GM21447 (cell line): ENCODE results near the gene ARX.

Experiments used
- ATAC-seq: cut with Tn5 transposase; IDR thresholded peaks from one replicate; pipeline ENCODE4 v1.9.1; 2021; ENCODE audit not compliant: unreplicated experiment

Gene ARX

GRCh38 chrX:25016938-25017598, 1.3 kb upstream of the ARX start:
- ATAC-seq: no peak

GRCh38 chrX:25016361-25016671, 551 bp upstream of the ARX start:
- ATAC-seq: no peak

- ATAC-seq: no peak
These were observed 1.4 kb downstream of the ARX start for GRCh38 chrX:25014366-25014838.

- ATAC-seq: no peak
These were observed 2.0 kb downstream of the ARX start for GRCh38 chrX:25013632-25014365.

- ATAC-seq: no peak
These were observed 2.8 kb downstream of the ARX start for GRCh38 chrX:25012793-25013631.

- no peak for ATAC-seq
These were observed 3.4 kb downstream of the ARX start for GRCh38 chrX:25012433-25012735.

- ATAC-seq: no peak
These were observed 4.0 kb downstream of the ARX start for GRCh38 chrX:25011589-25012432.

GRCh38 chrX:25010784-25011588, 4.8 kb downstream of the ARX start:
- ATAC-seq: no peak

- no peak for ATAC-seq
These were observed 6.4 kb downstream of the ARX start for GRCh38 chrX:25009407-25009806.

GRCh38 chrX:25007059-25008053, 8.4 kb downstream of the ARX start:
- no peak for ATAC-seq

- no peak for ATAC-seq
These were observed 9.1 kb downstream of the ARX start for GRCh38 chrX:25006586-25007058.

GRCh38 chrX:25005382-25006185, 10.2 kb downstream of the ARX start:
- no peak for ATAC-seq

- no peak for ATAC-seq
These were observed 10.8 kb downstream of the ARX start for GRCh38 chrX:25005034-25005381.

GRCh38 chrX:25004485-25005032, 11.2 kb downstream of the ARX start:
- no peak for ATAC-seq

GRCh38 chrX:25004040-25004439, 11.7 kb downstream of the ARX start:
- ATAC-seq: no peak

- no peak for ATAC-seq
These were observed 12.5 kb downstream of the ARX start for GRCh38 chrX:25003066-25003849.

GRCh38 chrX:25002661-25003020, 13.1 kb downstream of the ARX start:
- ATAC-seq: no peak
